NOMO-1 treated with DMSO at 0.1 percent for 48 hours (cell line): ENCODE measurements around the gene MDM1.

ENCODE experiments used
- DNase-seq: peaks from one replicate; lab custom pipeline; 2025; ENCODE audit not compliant: unreplicated experiment; lab: John Stamatoyannopoulos, UW

MDM1 gene

GRCh38 chr12:68331869-68332727 is at the start of gene MDM1:
MDM1 (minus strand) TSS chr12:68332362; CDS start chr12:68332245, 117 bp downstream.
- peak; percentile 98 for DNase-seq

GRCh38 chr12:68381476-68382219 is 49.5 kb upstream of the MDM1 start:
- no peak for DNase-seq

GRCh38 chr12:68378872-68379606 is 46.9 kb upstream of the MDM1 start:
- DNase-seq: peak; percentile 65

- DNase-seq: no peak
These were observed 45.7 kb upstream of the MDM1 start for GRCh38 chr12:68377881-68378280.

GRCh38 chr12:68376901-68377300 is 44.7 kb upstream of the MDM1 start:
- no peak for DNase-seq

- DNase-seq: no peak
These were observed 43.9 kb upstream of the MDM1 start for GRCh38 chr12:68375756-68376695.

- no peak for DNase-seq
These were observed 42.3 kb upstream of the MDM1 start for GRCh38 chr12:68374307-68374982.

- DNase-seq: no peak
These were observed 38.5 kb upstream of the MDM1 start for GRCh38 chr12:68370667-68371066.

- DNase-seq: no peak
These were observed 37.9 kb upstream of the MDM1 start for GRCh38 chr12:68370006-68370590.

- peak; percentile 44 for DNase-seq
These were observed 36.2 kb upstream of the MDM1 start for GRCh38 chr12:68368327-68368726.

- no peak for DNase-seq
These were observed 35.7 kb upstream of the MDM1 start for GRCh38 chr12:68367903-68368302.

- no peak for DNase-seq
These were observed 35.0 kb upstream of the MDM1 start for GRCh38 chr12:68367116-68367515.

- peak; percentile 98 for DNase-seq
These were observed 32.9 kb upstream of the MDM1 start for GRCh38 chr12:68364893-68365725.

- no peak for DNase-seq
These were observed 32.2 kb upstream of the MDM1 start for GRCh38 chr12:68364328-68364727.

- DNase-seq: no peak
These were observed 29.8 kb upstream of the MDM1 start for GRCh38 chr12:68361953-68362352.

- peak; percentile 86 for DNase-seq
These were observed 27.5 kb upstream of the MDM1 start for GRCh38 chr12:68359674-68360073.

- peak; percentile 73 for DNase-seq
These were observed 26.6 kb upstream of the MDM1 start for GRCh38 chr12:68358532-68359485.
